Urinary bladder (tissue), 4 donors: ENCODE measurements around the gene NWD2. TPM values are rescaled to one million over a fixed set of nuclear protein-coding genes. Genes with fewer than 3 reads are reported as not detected.
"Not testable (repeated sequence)": the region's sequence is repeated elsewhere in the genome, so short reads cannot be mapped to it uniquely, and the experiment has no call there.

Experiments used
- DNase-seq: peaks from one replicate; pipeline ENCODE4 v3.0.0-alpha.2; 2015; ENCODE audit errors: extremely low spot score
- H3K27ac ChIP-seq: one replicate; pipeline ENCODE4 v1.5.1; 2013; ENCODE audit warnings: low read depth, mild to moderate bottlenecking, moderate library complexity
- H3K36me3 ChIP-seq: one replicate; pipeline ENCODE4 v1.6.1; 2013; ENCODE audit warnings: mild to moderate bottlenecking, moderate library complexity; ENCODE audit not compliant: insufficient read depth
- H3K4me1 ChIP-seq: one replicate; pipeline ENCODE4 v1.6.1; 2013; ENCODE audit warnings: mild to moderate bottlenecking, moderate library complexity; ENCODE audit not compliant: insufficient read depth
- H3K4me3 ChIP-seq: one replicate; pipeline ENCODE4 v1.5.1; 2013; ENCODE audit warnings: low read depth, low read length
- WGBS: extraction: QIAGEN DNeasy Blood & Tissue Kit; methylation state at CpG from one replicate; pipeline ENCODE4 v1.1.7; 2013; 5-methylcytosine and 5-hydroxymethylcytosine counted together
- polyA plus RNA-seq: library from polyadenylated mRNA; stranded (reverse); fragments of 200-250 nt; gene quantifications from one replicate; pipeline ENCODE4 v1.2.3, GENCODE V29; 2013
- total RNA-seq: library from RNA; depleted of rRNA; stranded (reverse); fragments of >200 nt; gene quantifications from one replicate; pipeline ENCODE4 v1.2.3, GENCODE V29; 2014
- donor health status: healthy with polysubstance abuse.
- donor health status: healthy.

NWD2 gene
- total and polyA plus RNA-seq, 2 donors: 0.05 to 2.0 TPM

DNA sequence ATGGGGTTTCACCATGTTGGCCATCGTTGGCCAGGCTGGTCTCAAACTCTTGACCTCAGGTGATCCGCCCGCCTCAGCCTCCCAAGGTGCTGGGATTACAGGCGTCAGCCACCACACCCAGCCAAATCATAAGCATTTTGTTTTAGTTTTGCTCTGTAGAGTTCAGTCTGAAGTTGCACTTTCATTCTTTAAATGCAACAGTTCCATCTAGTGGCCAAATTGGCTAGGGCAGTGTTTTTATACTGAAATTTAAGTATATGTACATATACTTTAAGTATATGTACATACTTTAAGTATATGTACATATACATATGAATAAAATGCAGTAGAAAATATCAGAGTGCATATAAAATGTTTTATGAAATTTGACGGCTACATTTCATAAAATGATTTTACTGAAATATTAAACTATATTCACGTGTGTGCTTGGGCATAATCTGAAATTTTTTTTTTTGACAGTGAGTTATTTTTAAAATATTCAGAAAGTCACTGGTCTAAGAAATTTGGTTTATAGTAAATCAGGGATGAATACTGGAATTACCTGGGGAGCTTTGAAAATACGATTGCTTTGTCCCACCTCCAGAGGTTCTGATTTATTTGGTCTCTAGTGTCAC, 145.5 kb downstream of the NWD2 start:
- Histone ChIP-seq H3K4me3 (no peak overlapping the region), H3K4me1 (no peaks in the 10 kb centered on the region), H3K27ac (no peak overlapping the region), H3K36me3 (no peaks in the 10 kb centered on the region)
- 32% methylated on average over 7 of the region's 7 CpGs for WGBS
- no peak for DNase-seq

DNA sequence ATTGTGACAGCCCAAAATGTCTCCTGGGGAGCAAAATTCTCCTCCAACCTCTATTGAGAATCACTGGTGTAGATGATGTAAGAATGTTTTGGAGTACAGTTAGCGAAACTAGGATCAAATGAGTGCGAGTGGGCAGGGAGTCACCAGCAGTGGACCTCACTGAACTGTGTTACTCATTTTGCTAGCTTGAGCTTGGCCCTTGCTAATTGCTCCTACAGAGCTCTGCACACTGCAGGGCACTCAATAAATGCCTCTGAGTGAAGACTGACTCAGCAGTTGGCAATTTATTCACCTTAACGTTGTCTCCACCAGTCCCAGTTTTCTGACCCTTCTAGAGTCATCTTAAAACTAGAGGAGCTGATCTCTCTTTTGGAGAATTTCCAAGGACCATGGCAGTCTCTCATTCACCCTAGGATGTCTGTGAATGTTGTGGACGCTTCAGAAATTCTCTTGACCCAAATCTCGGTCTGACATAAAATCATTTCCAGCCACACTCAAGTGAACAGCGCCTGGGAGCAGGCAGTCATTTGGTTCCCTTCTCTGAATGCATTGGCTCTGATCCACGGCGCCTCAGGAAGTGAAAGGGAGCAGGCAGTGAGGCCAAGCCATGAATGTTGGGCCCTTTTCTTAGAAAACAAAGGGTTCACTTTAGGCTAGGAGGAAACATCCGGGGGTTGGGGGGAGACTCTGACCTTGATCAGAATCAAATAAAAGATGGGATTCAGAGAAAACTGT, 148.1 kb downstream of the NWD2 start:
- 45% methylated on average over 9 of the region's 9 CpGs for WGBS
- no peaks in the 10 kb centered on the region for H3K4me1 ChIP-seq
- H3K36me3 ChIP-seq: no peaks in the 10 kb centered on the region
- H3K4me3 ChIP-seq: no peak overlapping the region
- DNase-seq: no peak
- H3K27ac ChIP-seq: no peak overlapping the region

DNA sequence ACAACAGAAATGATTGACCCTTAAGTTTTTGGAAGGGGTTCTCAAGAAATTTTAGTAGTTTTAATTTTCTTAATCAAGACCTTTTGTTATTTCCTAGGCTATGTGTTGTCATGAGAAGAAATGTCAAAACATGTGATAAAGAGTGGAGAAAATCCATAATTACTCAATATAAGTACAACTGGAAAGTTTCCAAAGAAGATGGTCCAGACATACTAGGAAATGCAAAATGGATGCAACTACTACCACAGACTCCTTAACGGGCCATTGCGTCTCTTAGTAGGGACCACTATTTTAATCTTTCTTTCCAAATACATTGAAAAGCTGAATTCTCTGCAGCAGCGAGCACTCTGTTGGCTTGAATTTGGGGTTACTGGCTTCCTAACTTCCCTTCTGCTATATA, 148.8 kb downstream of the NWD2 start:
- 84% methylated on average over 3 of the region's 3 CpGs for WGBS

DNA sequence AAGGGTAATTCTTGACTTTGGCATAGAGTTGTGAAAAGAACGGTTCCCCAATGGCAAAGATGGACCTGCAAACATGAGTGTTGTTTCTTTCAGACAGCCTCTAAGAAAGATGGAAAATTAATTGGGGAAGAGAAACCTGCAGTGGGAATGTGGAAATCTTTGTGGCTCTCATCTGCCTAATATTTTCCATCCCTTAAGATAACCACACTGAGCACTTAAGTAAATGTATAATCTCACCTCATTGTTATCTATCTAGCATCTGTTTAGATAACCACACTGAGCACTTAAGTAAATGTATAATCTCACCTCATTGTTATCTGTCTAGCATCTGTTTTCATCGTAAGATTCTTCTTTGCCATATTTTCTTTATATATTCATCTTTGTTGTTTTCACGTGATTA, 149.3 kb downstream of the NWD2 start:
- 71% methylated on average over 3 of the region's 3 CpGs for WGBS
- Histone ChIP-seq H3K27ac (no peak overlapping the region), H3K4me1 (no peaks in the 10 kb centered on the region), H3K4me3 (no peak overlapping the region), H3K36me3 (no peaks in the 10 kb centered on the region)
- DNase-seq: no peak

More for the DNA sequence above, 148.8 kb downstream of the NWD2 start:
- H3K27ac ChIP-seq: no peak overlapping the region
- no peaks in the 10 kb centered on the region for H3K36me3 ChIP-seq
- no peak overlapping the region for H3K4me3 ChIP-seq
- DNase-seq: no peak
- H3K4me1 ChIP-seq: no peaks in the 10 kb centered on the region

DNA sequence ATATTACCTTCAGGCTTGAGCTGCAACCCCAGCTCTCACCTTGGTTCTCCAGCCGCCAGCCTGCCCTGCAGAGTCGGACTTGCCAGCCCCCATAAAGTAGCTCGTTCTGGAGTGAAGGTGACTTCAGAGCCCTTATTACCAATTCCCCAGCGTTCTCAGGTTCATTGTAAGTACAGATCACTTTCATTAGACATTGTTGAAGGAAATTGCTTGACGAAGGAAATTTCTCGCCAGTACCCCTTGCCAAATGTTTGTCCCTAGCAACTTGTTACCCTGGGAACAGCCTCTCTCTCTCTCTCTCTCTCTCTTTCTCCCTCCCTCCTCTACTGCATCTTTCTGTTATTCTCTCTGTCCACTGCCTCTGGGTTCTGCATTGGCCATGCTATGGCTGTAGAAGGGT, 153.0 kb downstream of the NWD2 start:
- Histone ChIP-seq H3K4me1 (no peaks in the 10 kb centered on the region), H3K4me3 (no peak overlapping the region), H3K27ac (no peak overlapping the region), H3K36me3 (no peaks in the 10 kb centered on the region)
- no peak for DNase-seq
- WGBS: 80% methylated on average over 6 of the region's 6 CpGs

DNA sequence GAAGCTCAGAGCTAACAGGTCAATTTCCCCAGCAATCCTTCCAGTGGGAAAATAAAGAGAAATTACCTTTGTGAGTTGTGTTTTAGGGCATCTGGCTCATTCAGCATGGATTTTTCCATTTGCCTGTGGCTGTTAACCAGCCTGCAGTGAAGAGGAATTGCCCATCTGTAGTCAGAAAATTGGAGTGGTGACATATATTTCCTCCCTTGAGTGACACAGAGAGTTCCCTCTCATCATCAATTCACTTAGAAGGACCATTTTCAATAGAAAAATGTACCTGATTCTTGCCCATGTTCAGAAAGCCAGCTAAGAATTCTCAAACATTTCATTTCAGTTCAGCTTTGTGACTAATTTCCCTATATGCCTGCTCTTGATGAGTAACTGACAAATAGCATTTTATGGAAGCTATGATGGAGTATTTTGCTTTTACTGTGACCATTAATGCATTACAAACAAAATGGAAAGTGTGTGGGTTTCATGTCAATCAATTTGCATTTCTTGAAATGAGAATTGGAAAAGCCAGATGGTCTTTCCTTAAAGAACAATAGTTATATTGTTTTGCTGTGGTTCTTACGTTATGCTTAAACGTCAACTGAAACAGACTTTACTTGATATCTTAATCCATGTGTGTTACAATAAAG, 155.8 kb downstream of the NWD2 start:
- WGBS: 31% methylated on average over 2 of the region's 2 CpGs
- no peak overlapping the region for H3K4me3 ChIP-seq

DNA sequence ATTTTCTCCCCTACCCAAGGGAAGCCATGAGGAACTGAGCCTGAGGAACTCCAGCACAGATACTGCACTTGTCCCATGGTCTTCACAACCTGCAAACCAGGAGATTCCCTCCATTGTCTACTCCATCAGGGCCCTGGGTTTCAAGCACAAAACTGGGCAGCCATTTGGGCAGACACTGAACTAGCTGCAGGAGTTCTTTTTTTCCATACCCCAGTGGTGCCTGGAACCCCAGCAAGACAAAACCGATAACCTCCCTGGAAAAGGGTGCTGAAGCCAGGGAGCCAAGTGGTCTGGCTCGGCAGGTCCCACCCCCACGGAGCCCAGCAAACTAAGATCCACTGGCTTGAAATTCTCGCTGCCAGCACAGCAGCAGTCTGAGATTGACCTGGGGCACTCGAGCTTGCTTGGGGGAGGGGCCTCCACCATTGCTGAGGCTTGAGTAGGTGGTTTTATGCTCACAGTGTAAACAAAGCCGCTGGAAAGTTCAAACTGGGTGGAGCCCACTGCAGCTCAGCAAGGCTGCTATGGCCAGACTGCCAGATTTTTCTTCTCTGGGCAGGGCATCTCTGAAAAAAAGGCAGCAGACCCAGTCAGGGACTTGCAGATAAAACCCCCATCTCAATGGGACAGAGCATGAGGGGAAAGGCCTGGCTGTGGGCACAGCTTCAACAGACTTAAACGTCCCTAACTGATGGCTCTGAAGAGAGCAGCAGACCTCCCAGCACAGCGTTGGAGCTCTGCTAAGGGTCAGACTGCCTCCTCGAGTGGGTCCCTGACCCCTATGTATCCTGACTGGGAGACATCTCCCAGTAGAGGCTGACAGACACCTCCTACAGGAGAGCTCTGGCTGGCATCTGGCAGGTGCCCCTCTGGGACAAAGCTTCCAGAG, 163.6 kb downstream of the NWD2 start:
- H3K4me1 ChIP-seq, H3K36me3 ChIP-seq, DNase-seq, H3K4me3 ChIP-seq, H3K27ac ChIP-seq: not testable (repeated sequence)
- WGBS: 33% methylated on average over 9 of the region's 9 CpGs

More for the DNA sequence above, 155.8 kb downstream of the NWD2 start:
- no peaks in the 10 kb centered on the region for H3K4me1 ChIP-seq
- DNase-seq: no peak
- H3K27ac ChIP-seq: no peak overlapping the region
- H3K36me3 ChIP-seq: no peaks in the 10 kb centered on the region

DNA sequence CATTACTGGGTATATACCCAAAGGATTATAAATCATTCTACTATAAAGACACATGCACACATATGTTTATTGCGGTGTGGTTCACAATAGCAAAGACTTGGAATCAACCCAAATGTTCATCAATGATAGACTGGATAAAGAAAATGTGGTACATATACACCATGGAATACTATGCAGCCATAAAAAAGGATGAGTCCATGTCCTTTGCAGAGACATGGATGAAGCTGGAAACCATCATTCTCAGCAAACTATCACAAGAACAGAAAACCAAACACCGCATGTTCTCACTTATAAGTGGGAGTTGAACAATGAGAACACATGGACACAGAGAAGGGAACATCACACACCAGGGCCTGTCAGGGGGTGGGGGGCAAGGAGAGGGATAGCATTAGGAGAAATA, 169.1 kb downstream of the NWD2 start:
- not testable (repeated sequence) for H3K27ac ChIP-seq, H3K36me3 ChIP-seq, H3K4me3 ChIP-seq, DNase-seq, H3K4me1 ChIP-seq
- 95% methylated on average over 2 of the region's 2 CpGs for WGBS

DNA sequence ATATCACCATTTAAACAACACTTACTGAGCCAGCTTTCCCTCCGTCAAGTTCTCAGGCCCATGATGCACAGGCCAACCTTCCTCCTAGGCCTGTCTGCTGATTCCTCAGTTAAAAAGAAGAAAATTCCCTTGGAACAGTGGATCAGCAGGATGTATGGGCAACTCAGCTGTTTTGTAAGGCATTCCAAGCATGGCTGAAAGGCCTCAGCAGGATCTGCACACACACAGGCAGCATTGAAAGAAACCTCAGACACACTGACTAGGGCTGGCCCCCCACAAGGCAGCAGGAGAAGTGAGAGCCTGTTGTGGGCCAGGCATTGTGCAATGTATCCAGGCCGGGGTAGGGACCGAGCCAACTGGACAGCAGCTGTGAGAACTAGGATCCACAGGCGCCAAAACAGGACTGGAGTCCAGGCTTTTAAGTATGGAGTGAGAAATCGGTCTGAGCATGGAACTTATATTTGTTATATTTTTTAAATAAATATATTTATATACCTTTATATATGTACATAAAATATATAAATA, 171.4 kb downstream of the NWD2 start:
- H3K36me3 ChIP-seq: no peaks in the 10 kb centered on the region
- H3K27ac ChIP-seq: no peak overlapping the region
- H3K4me1 ChIP-seq: no peaks in the 10 kb centered on the region
- no peak for DNase-seq
- WGBS: 90% methylated on average over 5 of the region's 5 CpGs
- H3K4me3 ChIP-seq: no peak overlapping the region

DNA sequence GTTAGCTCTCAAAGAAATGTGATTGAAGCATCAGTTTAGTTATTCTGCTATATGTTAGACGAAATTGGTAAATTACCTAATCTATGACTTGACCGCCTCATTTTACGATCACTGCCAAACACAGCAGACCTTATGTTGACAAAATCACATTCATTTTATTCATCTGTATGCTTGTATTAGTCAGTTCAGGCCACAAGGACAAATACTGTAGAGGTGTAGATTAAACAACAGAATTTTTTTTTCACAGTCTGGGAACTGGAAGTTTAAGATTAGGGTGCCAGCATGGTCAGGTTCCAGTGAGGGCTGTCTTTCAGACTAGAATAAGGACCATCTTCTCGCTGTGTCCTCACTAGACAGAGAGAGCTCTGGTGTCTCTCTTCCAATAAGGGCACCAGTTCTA, 177.1 kb downstream of the NWD2 start:
- WGBS: 92% methylated on average over 4 of the region's 4 CpGs
- no peak for DNase-seq
- no peak overlapping the region for H3K27ac ChIP-seq
- no peaks in the 10 kb centered on the region for H3K36me3 ChIP-seq
- H3K4me1 ChIP-seq: no peaks in the 10 kb centered on the region
- no peak overlapping the region for H3K4me3 ChIP-seq

DNA sequence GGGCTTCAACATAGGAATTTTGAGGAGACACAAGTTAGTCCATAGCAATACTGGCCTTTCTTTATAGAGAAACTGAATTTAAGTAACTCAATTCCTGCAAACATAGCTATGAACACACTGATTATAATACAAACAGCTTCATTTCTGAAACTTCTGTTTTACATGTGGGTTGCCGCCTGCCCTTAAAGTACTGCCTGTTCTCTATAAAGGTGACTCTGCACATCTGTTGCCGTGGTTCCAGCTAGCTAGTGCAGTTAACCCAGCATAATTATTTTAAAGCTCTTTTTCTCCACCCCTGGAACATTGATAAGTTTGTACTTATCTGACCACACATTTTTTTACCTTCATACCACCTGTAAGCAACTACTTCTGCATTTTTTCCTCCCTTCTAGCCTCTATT, 177.6 kb downstream of the NWD2 start:
- no peak overlapping the region for H3K4me3 ChIP-seq
- H3K4me1 ChIP-seq: no peaks in the 10 kb centered on the region
- no peak for DNase-seq
- WGBS: 81% methylated on average over 2 of the region's 2 CpGs
- no peak overlapping the region for H3K27ac ChIP-seq
- H3K36me3 ChIP-seq: no peaks in the 10 kb centered on the region

DNA sequence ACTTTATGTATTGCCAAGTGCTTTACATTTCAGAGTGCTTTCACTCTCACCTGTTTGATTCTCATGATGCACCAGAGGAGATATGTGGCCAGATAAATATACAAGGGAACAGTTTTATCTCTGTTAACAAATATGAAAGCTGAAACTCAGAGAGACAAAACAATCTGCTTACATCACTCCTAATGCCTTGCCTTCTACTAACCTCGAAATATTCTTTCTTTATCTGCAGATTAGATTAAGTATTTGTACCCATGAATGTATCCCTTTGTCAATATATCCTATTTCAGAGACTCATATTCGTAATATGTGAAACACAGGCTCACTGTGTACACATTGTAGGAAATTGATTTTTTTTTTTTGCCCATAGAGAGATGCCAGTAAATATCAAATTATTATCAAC, 178.1 kb downstream of the NWD2 start:
- no peak for DNase-seq
- 46% methylated on average over 2 of the region's 2 CpGs for WGBS
- no peaks in the 10 kb centered on the region for H3K4me1 ChIP-seq

DNA sequence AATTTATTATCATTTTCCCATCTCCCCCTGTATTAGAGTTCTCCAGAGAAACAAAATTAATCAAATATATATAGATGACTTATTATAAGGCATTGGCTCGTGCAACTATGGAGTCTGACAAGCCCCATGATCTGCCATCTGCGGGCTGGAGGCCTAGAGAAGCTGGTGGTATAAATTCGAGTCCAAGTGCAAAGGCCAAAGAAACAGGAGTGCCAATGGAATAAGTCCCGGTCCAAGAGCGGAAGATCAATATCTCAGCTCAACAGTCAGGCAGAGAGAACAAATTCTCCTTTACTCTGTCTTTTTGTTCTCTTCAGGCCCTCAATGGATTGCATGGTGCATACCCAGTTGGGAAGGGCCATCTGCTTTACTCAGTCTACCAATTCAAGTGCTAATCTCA, 178.8 kb downstream of the NWD2 start:
- no peaks in the 10 kb centered on the region for H3K36me3 ChIP-seq
- no peak for DNase-seq
- no peaks in the 10 kb centered on the region for H3K4me1 ChIP-seq
- H3K4me3 ChIP-seq: no peak overlapping the region
- no peak overlapping the region for H3K27ac ChIP-seq
- 93% methylated on average over 5 of the region's 5 CpGs for WGBS

More for the DNA sequence above, 178.1 kb downstream of the NWD2 start:
- Histone ChIP-seq H3K36me3 (no peaks in the 10 kb centered on the region), H3K4me3 (no peak overlapping the region), H3K27ac (no peak overlapping the region)
